HG02642 (cell line): ENCODE data around the gene CAPN8.

Source experiments
- ATAC-seq: cut with Tn5 transposase; IDR thresholded peaks from one replicate; pipeline ENCODE4 v1.9.1; 2021; ENCODE audit warnings: mild to moderate bottlenecking; ENCODE audit not compliant: unreplicated experiment, poor library complexity

The CAPN8 gene

DNA sequence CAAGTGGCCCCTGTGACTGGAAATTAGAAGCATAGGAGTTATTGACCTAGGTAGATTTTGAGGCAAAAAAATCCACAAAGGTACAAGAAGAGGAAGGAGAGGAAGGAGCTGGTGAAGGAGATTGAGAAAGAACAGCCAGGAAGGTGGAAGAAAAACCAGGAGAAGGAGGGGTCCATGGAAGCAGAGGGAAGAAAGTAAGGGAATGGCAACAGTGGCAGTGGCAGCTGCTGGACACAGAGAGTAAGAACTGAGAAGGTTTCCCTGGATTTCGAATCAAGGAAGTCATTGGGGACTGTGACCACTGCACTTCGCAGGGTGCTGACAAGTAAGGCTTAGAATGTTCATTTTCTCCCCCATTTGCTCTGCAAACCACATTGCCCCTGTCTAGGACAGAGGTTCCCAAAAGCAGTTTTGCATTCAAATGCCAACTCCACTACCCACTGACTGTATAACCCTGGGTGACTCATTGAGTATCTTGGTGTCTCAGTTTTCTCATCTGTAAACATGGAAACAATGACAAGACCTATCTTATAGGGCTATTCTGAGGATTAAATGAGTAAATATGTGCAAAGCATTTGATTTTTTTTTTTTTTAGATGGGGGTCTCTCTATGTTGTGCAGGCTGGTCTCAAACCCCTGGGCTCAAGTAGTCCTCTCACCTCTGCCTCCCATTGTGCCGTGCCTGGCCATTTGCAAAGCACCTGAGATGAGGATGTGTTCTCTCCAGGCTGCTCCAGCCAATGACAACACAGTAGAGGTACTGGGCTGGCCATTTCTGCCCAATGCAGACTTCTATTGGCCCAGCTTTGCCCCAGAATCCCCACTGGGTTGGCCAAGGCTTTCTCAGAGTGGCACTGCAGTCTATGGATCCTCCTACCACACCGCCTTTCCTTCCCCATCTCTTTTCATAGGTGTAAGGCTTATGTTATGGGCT, 37.5 kb upstream of the CAPN8 start:
- ATAC-seq, result no peak

DNA sequence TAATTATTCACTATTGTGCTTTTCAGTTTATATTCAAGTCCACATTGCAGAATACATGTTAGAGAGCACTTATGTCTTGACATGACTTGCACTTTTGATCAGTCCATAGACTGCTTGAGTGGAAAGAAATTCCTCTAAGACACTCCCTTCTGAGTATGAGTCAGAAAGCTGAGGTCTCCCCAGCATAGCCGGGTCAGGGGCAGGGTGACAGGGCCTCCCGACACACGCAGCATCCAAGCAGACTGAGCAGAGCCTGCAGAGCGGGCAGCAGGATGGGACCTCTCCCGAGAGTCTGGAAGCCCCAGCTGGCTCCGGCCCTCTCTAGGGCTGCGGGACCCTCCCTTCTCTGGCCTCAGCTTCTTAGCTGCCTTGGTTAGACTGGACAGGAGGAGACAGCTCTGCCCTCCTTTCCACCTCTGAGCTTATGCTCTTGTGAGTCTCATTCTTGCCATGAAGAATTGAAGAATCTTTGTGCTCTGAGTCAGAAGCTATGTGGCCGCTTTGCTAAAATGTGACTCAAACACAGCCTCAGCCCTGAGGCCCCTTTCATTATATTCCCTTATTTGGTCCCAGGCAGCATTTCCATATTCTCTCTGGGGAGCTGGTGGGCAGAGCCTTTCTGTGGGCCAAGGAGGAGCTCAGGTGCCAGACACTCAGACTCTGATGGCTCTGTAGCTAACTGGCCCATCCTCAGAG, 35.6 kb upstream of the CAPN8 start:
- ATAC-seq, result no peak

GRCh38 chr1:223700388-223700918, 35.0 kb upstream of the CAPN8 start:
- no peak for ATAC-seq

- ATAC-seq, result no peak
These were observed 30.4 kb upstream of the CAPN8 start for GRCh38 chr1:223695941-223696340.

DNA sequence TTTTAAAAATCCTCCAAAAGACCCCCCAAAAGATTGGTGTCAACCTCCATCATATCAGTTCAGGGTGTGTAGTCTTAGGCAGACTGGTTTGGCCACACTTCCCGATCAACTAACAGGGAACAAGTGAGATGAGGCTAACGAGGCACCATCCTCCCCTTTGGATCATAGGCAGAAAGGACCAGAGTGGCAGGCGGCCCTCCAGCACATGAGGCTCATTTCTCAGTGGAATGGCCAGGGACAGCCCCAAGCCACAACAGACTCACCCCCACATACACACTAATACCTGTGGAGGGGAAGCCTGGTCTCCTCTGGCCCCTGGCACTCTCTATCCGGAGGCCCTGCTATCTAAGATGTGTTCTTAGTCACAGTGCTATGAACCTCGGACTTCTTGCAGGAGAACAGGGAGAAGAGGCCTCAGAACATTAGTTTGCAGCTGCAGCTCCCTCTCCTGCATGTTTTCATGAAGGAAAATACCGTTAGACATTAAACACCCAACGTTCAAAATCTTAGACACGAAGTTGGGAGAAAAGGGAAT, 29.6 kb upstream of the CAPN8 start:
- no peak for ATAC-seq

GRCh38 chr1:223691121-223691520, 25.6 kb upstream of the CAPN8 start:
- no peak for ATAC-seq

GRCh38 chr1:223684488-223684792, 18.9 kb upstream of the CAPN8 start:
- ATAC-seq, result no peak

GRCh38 chr1:223683586-223684487, 18.3 kb upstream of the CAPN8 start:
- ATAC-seq, result no peak

- ATAC-seq, result no peak
These were observed 17.0 kb upstream of the CAPN8 start for GRCh38 chr1:223682502-223682901.

DNA sequence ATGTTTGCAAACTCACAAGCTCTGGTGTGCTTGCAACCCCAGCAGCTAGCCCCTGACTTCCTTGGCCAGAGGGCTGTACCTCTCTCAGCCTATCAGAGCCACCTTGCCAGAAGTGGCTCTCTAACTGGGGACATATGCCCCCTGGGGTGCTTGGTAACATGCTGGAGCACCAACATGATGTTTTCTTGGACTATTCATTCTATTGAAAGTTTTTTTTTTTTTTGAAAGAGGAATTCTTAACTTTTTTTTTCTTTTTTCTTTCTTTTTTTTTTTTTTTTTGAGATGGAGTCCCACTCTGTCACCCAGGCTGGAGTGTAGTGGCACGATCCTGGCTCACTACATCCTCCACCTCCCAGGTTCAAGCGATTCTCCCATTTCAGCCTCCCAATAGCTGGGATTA, 14.7 kb upstream of the CAPN8 start:
- ATAC-seq, result no peak

DNA sequence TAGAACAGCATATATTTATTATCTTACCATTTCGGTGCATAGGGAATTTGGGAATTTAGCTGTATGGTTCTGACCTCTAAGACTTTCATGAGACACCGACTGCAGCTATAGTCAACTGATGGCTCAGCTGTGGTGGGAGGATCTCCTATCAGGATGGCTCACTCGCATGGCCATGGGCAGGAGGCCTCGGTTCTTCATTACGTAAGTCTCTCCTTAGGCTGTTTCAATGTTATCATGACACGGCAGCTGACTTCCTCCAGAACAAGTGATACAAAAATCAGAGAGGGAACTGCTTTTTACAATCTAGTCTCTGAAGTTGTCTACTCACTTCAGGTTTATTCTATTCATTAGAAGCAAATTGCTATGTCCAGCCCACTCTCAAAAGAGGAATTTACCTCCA, 13.3 kb upstream of the CAPN8 start:
- ATAC-seq, result no peak

DNA sequence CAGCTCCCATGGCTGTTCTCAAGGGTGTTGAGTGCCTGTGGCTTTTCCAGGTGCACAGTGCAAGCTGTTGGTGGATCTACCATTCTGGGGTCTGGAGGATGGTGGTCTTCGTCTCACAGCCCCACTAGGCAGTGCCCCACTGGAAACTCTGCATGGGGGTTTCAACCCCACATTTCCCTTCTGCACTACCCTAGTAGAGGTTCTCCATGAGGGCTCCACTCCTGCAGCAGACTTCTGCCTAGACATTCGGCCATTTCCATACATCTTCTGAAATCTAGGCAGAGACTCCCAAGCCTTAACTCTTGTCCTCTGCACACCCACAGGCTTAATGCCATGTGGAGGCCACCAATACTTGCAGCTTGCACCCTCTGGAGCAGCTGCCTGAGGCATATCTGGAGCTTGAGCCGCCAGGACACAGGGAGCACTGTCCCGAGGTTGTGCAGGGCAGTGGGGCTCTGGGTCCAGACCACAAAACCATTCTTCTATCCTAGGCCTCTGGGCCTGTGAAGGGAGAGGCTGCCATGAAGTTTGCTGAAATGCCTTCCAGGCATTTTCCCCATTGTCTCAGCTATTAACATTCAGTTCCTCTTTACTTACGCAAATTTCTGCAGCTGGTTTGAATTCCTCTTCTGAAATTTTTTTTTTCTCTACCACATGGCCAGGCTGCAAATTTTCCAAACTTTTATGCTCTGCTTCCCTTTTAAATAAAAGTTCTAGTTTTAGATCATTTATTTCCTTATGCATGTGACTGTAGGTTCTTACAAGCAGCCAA, 8.8 kb upstream of the CAPN8 start:
- ATAC-seq, result no peak

- no peak for ATAC-seq
These were observed 5.1 kb upstream of the CAPN8 start for GRCh38 chr1:223670458-223671159.

- ATAC-seq, result no peak
These were observed 3.7 kb upstream of the CAPN8 start for GRCh38 chr1:223669003-223669795.

DNA sequence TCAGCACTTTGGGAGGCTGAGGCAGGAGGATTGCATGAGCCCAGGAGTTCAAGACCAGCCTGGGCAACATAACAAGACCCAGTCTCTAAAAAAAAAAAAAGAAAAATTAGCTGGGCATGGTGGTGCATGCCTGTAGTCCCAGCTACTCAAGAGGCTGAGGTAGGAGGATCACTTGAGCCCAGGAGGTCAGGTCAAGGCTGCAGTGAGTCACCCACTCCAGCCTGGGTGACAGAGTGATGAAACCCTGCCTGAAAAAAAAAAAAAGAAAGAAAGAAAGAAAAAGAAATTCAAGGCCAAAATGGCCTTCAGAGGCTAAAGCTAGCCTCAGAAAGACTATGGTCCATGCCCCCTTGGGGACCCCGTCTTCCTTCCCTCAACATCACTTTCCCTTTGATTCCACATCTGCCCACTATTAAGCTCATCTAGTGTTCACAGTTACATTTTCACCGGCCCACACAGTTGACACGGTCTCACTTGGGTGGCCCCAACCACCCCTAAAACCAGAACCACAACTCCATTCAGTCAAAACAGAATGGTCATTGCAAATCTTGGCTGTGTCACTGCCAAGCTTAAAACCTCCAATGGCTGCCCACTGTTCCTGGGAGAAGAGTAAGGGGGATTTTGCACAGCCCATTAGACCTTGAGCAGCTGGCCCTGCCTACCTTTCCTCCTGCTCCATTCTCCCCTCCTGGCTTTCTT, 2.1 kb upstream of the CAPN8 start:
- no peak for ATAC-seq

- no peak for ATAC-seq
These were observed 1.4 kb downstream of the CAPN8 start for GRCh38 chr1:223664106-223664505.

GRCh38 chr1:223662943-223663342, 2.6 kb downstream of the CAPN8 start:
- no peak for ATAC-seq

DNA sequence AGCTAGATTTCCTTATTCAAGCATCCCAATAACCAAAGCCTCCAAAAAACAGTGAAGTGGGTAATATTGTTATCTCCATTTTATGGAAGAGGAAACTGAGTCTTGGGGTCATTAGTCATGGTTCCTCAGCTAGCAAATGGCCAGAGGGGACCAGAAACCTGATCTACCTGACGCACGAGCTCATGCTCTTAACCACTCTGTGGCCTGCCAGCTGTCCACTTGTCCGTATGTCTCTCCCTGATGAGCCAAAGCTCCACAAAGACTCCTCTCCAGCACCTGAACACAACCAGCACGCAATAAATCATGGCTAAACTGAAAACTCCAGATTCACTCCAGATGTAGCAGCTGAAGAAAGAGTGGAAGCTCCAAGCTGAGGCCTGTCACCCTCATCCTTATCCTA, 5.8 kb downstream of the CAPN8 start:
- no peak for ATAC-seq
